Activated CD8-positive, alpha-beta memory T cell treated with anti-CD3 and anti-CD28 coated beads, Interleukin-2, amount 50 U/mL, for 4 hours (primary cell): ENCODE results near the gene EYA3.
"Not testable (repeated sequence)": the region's sequence is repeated elsewhere in the genome, so short reads cannot be mapped to it uniquely, and the experiment has no call there.

Experiments
- DNase-seq: peaks from one replicate; pipeline ENCODE4 v3.0.0-alpha.2; 2020

The EYA3 gene

GRCh38 chr1:28027238-28027637 lies 61.2 kb downstream of the EYA3 start:
- no peak for DNase-seq

- no peak for DNase-seq
Measured at GRCh38 chr1:28026329-28026728, 62.1 kb downstream of the EYA3 start.

GRCh38 chr1:28021064-28021463 lies 67.3 kb downstream of the EYA3 start:
- DNase-seq, result no peak

GRCh38 chr1:28010969-28011368 lies 77.4 kb downstream of the EYA3 start:
- no peak for DNase-seq

GRCh38 chr1:28003117-28003516 lies 85.3 kb downstream of the EYA3 start:
- DNase-seq, result not testable (repeated sequence)

GRCh38 chr1:28002600-28002999 lies 85.8 kb downstream of the EYA3 start:
- DNase-seq, result no peak

GRCh38 chr1:27999055-27999454 lies 89.4 kb downstream of the EYA3 start:
- no peak for DNase-seq

GRCh38 chr1:27994526-27994925 lies 93.9 kb downstream of the EYA3 start:
- not testable (repeated sequence) for DNase-seq

GRCh38 chr1:27994060-27994459 lies 94.3 kb downstream of the EYA3 start:
- no peak for DNase-seq

- DNase-seq, result no peak
Measured at GRCh38 chr1:27993241-27993640, 95.2 kb downstream of the EYA3 start.

- peak; percentile 46 for DNase-seq
Measured at GRCh38 chr1:27992276-27992675, 96.1 kb downstream of the EYA3 start.

GRCh38 chr1:27990920-27991537 lies 97.4 kb downstream of the EYA3 start:
- no peak for DNase-seq

GRCh38 chr1:27981145-27981544 lies 107.3 kb downstream of the EYA3 start:
- no peak for DNase-seq

GRCh38 chr1:27980216-27980845 lies 108.1 kb downstream of the EYA3 start:
- no peak for DNase-seq

GRCh38 chr1:27979859-27980201 lies 108.6 kb downstream of the EYA3 start:
- no peak for DNase-seq

GRCh38 chr1:27979151-27979858 lies 109.1 kb downstream of the EYA3 start:
- no peak for DNase-seq

GRCh38 chr1:27974417-27974781 lies 114.0 kb downstream of the EYA3 start:
- DNase-seq, result no peak

- DNase-seq, result no peak
Measured at GRCh38 chr1:27973771-27974416, 114.5 kb downstream of the EYA3 start.

- no peak for DNase-seq
Measured at GRCh38 chr1:27972141-27972540, 116.3 kb downstream of the EYA3 start.

GRCh38 chr1:27971674-27972073 lies 116.7 kb downstream of the EYA3 start:
- no peak for DNase-seq

- DNase-seq, result no peak
Measured at GRCh38 chr1:27970401-27970800, 118.0 kb downstream of the EYA3 start.

- no peak for DNase-seq
Measured at GRCh38 chr1:27968692-27969091, 119.7 kb downstream of the EYA3 start.

GRCh38 chr1:27967884-27968466 lies 120.4 kb downstream of the EYA3 start:
- no peak for DNase-seq
